GM18502 (cell line): ENCODE measurements around the gene IGSF23.

Experiments used
- ATAC-seq: cut with Tn5 transposase; IDR thresholded peaks from one replicate; pipeline ENCODE4 v1.9.1; 2021; ENCODE audit warnings: mild to moderate bottlenecking; ENCODE audit not compliant: unreplicated experiment, poor library complexity

The IGSF23 gene

GRCh38 chr19:44635581-44636438 lies 22.4 kb downstream of the IGSF23 start:
- no peak for ATAC-seq

GRCh38 chr19:44636439-44637389 lies 23.4 kb downstream of the IGSF23 start:
- no peak for ATAC-seq

GRCh38 chr19:44637390-44637764 lies 24.0 kb downstream of the IGSF23 start:
- ATAC-seq, result no peak

- ATAC-seq, result no peak
These were observed 27.2 kb downstream of the IGSF23 start for GRCh38 chr19:44640518-44640917.

- ATAC-seq, result no peak
These were observed 28.3 kb downstream of the IGSF23 start for GRCh38 chr19:44641501-44642265.

- ATAC-seq, result no peak
These were observed 29.0 kb downstream of the IGSF23 start for GRCh38 chr19:44642377-44642776.

- no peak for ATAC-seq
These were observed 30.4 kb downstream of the IGSF23 start, which contains the start of gene PVR for GRCh38 chr19:44643605-44644401. Gene PVR, plus strand, starts transcription at chr19:44643910. Its CDS starts 187 bp downstream, at chr19:44644097.

GRCh38 chr19:44644402-44645016 lies 31.1 kb downstream of the IGSF23 start:
- no peak for ATAC-seq

- no peak for ATAC-seq
These were observed 32.2 kb downstream of the IGSF23 start for GRCh38 chr19:44645407-44646048.

GRCh38 chr19:44646049-44646416 lies 32.7 kb downstream of the IGSF23 start:
- ATAC-seq, result no peak

- ATAC-seq, result no peak
These were observed 33.8 kb downstream of the IGSF23 start for GRCh38 chr19:44647144-44647543.

- ATAC-seq, result no peak
These were observed 35.4 kb downstream of the IGSF23 start for GRCh38 chr19:44648631-44649251.

- no peak for ATAC-seq
These were observed 36.3 kb downstream of the IGSF23 start for GRCh38 chr19:44649578-44650145.

GRCh38 chr19:44653343-44653742 lies 40.0 kb downstream of the IGSF23 start:
- no peak for ATAC-seq

- peak; percentile 92 for ATAC-seq
These were observed 40.8 kb downstream of the IGSF23 start for GRCh38 chr19:44653977-44654774.

GRCh38 chr19:44657211-44657921 lies 44.0 kb downstream of the IGSF23 start:
- no peak for ATAC-seq
